DMS79 (cell line): ENCODE measurements around the gene FHIT.

Source experiments
- DNase-seq: peaks from one replicate; lab custom pipeline; 2025; lab: John Stamatoyannopoulos, UW

Gene FHIT

GRCh38 chr3:60841355-60841754, 409.9 kb downstream of the FHIT start:
- DNase-seq, result no peak

GRCh38 chr3:60839246-60839645, 412.0 kb downstream of the FHIT start:
- no peak for DNase-seq

DNA sequence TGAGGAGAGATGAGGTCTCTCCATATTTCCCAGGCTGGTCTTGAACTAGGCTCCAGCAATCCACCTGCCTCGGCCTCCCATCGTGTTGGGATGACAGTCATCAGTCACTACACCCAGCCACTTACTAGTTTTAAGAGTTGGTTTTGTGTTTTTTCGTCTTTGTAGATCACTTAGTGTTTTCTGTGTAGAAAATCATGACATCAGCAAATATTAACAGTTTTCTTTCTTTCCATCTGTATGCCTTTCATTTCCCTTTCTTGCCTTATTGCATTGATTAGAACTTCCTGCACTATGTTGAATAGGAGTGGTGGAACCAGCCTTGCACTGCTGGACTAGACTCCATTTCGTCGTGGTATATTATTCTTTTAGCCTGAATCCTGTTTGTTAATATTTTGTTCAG, 415.5 kb downstream of the FHIT start:
- no peak for DNase-seq

DNA sequence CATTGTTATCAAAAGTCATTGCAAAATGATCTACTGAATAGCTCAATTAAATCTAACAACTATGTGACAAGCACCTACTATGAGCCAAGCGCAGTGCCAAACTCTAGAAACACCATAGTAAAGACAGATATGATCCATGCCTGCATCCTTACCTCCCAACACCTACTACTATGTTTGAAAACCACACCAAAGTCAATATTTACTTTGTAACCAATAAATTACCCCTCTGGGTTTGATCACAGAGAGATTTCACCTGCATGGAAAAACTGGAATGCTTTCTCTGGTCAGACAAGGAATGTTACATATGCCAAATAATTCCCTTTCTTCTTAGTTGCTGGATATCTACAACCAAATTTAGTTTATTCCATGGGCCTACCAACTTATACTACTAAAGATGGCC, 422.2 kb downstream of the FHIT start:
- no peak for DNase-seq

- DNase-seq, result no peak
These were observed 423.6 kb downstream of the FHIT start for GRCh38 chr3:60827666-60828065.

- no peak for DNase-seq
These were observed 424.7 kb downstream of the FHIT start for GRCh38 chr3:60826511-60826910.

- DNase-seq, result no peak
These were observed 438.8 kb downstream of the FHIT start for GRCh38 chr3:60812502-60812901.

- DNase-seq, result no peak
These were observed 440.4 kb downstream of the FHIT start for GRCh38 chr3:60810881-60811280.

GRCh38 chr3:60809857-60810610, 441.2 kb downstream of the FHIT start:
- DNase-seq, result no peak

GRCh38 chr3:60803216-60804173, 447.8 kb downstream of the FHIT start:
- DNase-seq, result no peak

GRCh38 chr3:60801307-60801706, 449.9 kb downstream of the FHIT start:
- no peak for DNase-seq

- DNase-seq, result no peak
These were observed 452.8 kb downstream of the FHIT start for GRCh38 chr3:60798456-60798855.

- DNase-seq, result no peak
These were observed 458.9 kb downstream of the FHIT start for GRCh38 chr3:60792249-60792852.

DNA sequence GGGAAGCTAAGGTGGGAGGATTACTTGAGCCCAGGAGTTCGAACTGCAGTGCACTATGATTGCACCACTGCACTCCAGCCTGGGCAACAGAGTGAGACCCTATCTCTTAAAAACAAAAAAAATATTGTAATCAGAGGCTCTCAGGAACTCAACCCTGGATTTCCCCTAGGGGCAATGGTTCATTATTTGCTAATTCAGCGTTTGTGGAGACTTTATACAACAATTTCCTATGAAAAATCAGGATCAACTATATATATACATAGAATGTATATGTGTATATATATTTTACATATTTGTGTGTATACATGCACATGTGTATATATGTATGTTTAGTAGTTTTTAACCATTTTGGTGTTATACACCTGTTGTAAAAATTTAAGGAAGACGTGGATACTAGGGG, 463.1 kb downstream of the FHIT start:
- no peak for DNase-seq

DNA sequence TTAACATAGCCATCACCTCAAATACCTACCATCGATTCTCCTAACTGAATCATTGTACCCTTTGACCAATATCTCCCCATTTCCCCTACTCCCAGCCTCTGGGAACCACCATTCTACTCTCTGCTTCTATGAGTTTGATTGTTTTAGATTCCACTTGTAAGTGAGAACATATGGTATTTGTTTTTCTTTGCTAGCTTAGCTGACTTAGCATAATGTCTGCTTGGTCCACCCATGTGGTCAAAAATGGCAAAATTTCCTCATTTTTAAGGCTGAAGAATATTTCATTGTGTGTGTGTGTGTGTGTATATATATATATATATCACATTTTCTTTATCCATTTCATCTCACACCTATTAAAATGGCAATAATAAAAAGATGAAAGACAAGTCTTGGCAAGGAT, 469.3 kb downstream of the FHIT start:
- no peak for DNase-seq

DNA sequence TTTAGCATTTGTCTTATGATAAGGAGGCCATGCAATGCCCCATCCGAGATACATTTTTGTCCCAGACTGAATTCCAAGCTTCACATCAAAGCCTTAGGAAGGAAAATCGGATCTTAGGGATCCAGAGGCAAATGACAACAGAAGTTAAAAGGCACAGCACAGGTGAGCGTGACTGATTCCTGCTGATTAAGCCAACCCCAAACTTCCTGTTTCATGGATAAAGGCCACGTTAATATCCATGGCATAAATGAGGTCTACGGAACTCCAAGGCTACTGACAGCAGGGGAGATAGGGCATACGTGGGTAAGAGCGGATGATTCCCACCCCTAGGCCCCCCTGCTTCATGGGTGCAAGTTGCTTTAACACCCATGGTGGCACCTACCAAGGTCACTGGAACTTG, 471.6 kb downstream of the FHIT start:
- no peak for DNase-seq

GRCh38 chr3:60775985-60776384, 475.3 kb downstream of the FHIT start:
- DNase-seq, result no peak

GRCh38 chr3:60774617-60775016, 476.6 kb downstream of the FHIT start:
- no peak for DNase-seq

GRCh38 chr3:60772584-60772983, 478.7 kb downstream of the FHIT start:
- no peak for DNase-seq

- DNase-seq, result no peak
These were observed 479.5 kb downstream of the FHIT start for GRCh38 chr3:60771766-60772165.

DNA sequence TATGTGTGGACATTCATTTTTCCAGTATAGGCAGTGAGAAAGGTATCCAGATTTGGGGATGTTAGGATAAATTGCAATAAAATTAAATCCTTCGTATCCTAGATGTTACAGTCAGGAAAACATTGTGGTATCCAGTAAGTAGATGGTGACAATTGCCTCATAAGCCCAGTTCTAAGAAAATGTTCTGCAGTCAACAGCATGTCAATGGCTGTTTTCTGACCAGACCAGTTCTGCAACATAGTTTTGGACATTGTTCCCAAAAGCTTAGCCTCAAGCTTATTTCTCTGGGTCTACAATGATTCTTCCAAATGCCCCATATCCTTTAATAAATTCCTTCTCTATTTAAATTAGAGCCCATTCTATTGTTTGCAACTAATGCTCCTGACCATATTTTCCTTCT, 480.7 kb downstream of the FHIT start:
- no peak for DNase-seq

- DNase-seq, result no peak
These were observed 483.7 kb downstream of the FHIT start for GRCh38 chr3:60767536-60767935.

DNA sequence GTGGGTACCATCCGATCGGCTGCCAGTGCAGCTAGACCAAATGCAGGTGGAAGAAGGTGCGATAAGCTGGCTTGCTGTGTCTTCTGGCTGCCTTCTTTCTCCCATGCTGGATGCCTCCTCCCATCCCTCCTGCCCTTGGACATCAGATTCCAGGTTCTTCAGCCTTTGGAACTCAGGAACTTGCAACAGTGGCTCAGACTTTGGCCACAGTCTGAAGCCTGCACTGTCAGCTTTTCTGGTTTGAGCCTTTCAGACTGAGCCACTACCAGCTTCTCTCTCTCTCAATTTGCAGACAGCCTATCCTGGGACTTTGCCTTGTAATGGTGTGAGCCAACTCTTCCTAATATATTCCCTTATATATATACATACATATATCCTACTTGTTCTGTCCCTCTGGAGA, 485.5 kb downstream of the FHIT start:
- no peak for DNase-seq
